ENCODE measurements around the gene SLIT3.

The SLIT3 gene

GRCh38 chr5:169183576-169183975 is 117.4 kb downstream of the SLIT3 start:
- Histone ChIP-seq H3K27me3 (replicated peaks; ENCODE audit: control insufficient read depth, insufficient read depth, low read length) (peaks cover 1% of the 10 kb centered on the region), H3K36me3 (ENCODE audit: control insufficient read depth, insufficient read depth, low read length) (no peaks in the 10 kb centered on the region), H3K4me3 (replicated peaks; ENCODE audit: low read depth, low read length) (no peak overlapping the region)
- no peak for DNase-seq (ENCODE audit: extremely low read depth, insufficient read length)
- no peak for TF ChIP-seq CTCF (IDR thresholded peaks at IDR 0.05; ENCODE audit: insufficient read depth, low read length, poor library complexity, severe bottlenecking)

GRCh38 chr5:169182797-169183196 is 118.1 kb downstream of the SLIT3 start:
- peaks cover 1% of the 10 kb centered on the region for H3K27me3 ChIP-seq (replicated peaks; ENCODE audit: control insufficient read depth, insufficient read depth, low read length)
- DNase-seq (ENCODE audit: extremely low read depth, insufficient read length): no peak
- no peak for TF ChIP-seq CTCF (IDR thresholded peaks at IDR 0.05; ENCODE audit: insufficient read depth, low read length, poor library complexity, severe bottlenecking)
- H3K4me3 ChIP-seq (replicated peaks; ENCODE audit: low read depth, low read length): no peak overlapping the region
- H3K36me3 ChIP-seq (ENCODE audit: control insufficient read depth, insufficient read depth, low read length): no peaks in the 10 kb centered on the region

- no peak for DNase-seq (ENCODE audit: extremely low read depth, insufficient read length)
- peaks cover 1% of the 10 kb centered on the region for H3K27me3 ChIP-seq (replicated peaks; ENCODE audit: control insufficient read depth, insufficient read depth, low read length)
- H3K4me3 ChIP-seq (replicated peaks; ENCODE audit: low read depth, low read length): no peak overlapping the region
- no peaks in the 10 kb centered on the region for H3K36me3 ChIP-seq (ENCODE audit: control insufficient read depth, insufficient read depth, low read length)
- TF ChIP-seq CTCF (IDR thresholded peaks at IDR 0.05; ENCODE audit: insufficient read depth, low read length, poor library complexity, severe bottlenecking): no peak
Observed at GRCh38 chr5:169181814-169182213, 119.1 kb downstream of the SLIT3 start.

GRCh38 chr5:169178754-169179153 is 122.2 kb downstream of the SLIT3 start:
- Histone ChIP-seq H3K36me3 (ENCODE audit: control insufficient read depth, insufficient read depth, low read length) (no peaks in the 10 kb centered on the region), H3K27me3 (replicated peaks; ENCODE audit: control insufficient read depth, insufficient read depth, low read length) (peaks cover 1% of the 10 kb centered on the region), H3K4me3 (replicated peaks; ENCODE audit: low read depth, low read length) (no peak overlapping the region)
- no peak for TF ChIP-seq CTCF (IDR thresholded peaks at IDR 0.05; ENCODE audit: insufficient read depth, low read length, poor library complexity, severe bottlenecking)
- DNase-seq (ENCODE audit: extremely low read depth, insufficient read length): no peak

GRCh38 chr5:169178274-169178673 is 122.7 kb downstream of the SLIT3 start:
- Histone ChIP-seq H3K36me3 (ENCODE audit: control insufficient read depth, insufficient read depth, low read length) (no peaks in the 10 kb centered on the region), H3K27me3 (replicated peaks; ENCODE audit: control insufficient read depth, insufficient read depth, low read length) (peaks cover 1% of the 10 kb centered on the region), H3K4me3 (replicated peaks; ENCODE audit: low read depth, low read length) (no peak overlapping the region)
- no peak for DNase-seq (ENCODE audit: extremely low read depth, insufficient read length)
- TF ChIP-seq CTCF (IDR thresholded peaks at IDR 0.05; ENCODE audit: insufficient read depth, low read length, poor library complexity, severe bottlenecking): no peak

Measured in GM06990 (cell line).